GM20000 (cell line): ENCODE data around the gene CPNE9.

Source experiments
- DNase-seq: peaks from one replicate; pipeline ENCODE4 v3.0.0; 2012; ENCODE audit warnings: low spot score
- CTCF ChIP-seq: IDR thresholded peaks from 2 replicates; pipeline ENCODE4 v1.5.1; 2012; ENCODE audit warnings: mild to moderate bottlenecking, control low read depth; ENCODE audit errors: extremely low read depth, missing control alignments

Gene CPNE9

GRCh38 chr3:9727743-9728142 is 24.1 kb downstream of the CPNE9 start:
- TF ChIP-seq CTCF, result no peak
- DNase-seq, result no peak

GRCh38 chr3:9729419-9729818 is 25.8 kb downstream of the CPNE9 start:
- TF ChIP-seq CTCF, result no peak
- DNase-seq, result no peak

- no peak for TF ChIP-seq CTCF
- no peak for DNase-seq
Observed at GRCh38 chr3:9730657-9731205, 27.1 kb downstream of the CPNE9 start.

- peak; percentile 99 for DNase-seq
- TF ChIP-seq CTCF, result no peak
Observed at GRCh38 chr3:9731206-9732079, 27.8 kb downstream of the CPNE9 start, which contains the start of gene BRPF1. TSS of gene BRPF1 (plus strand) at chr3:9731735. CDS start at chr3:9734141, 2,406 bp downstream.

GRCh38 chr3:9732080-9732739 is 28.6 kb downstream of the CPNE9 start:
- DNase-seq, result peak; percentile 37
- no peak for TF ChIP-seq CTCF

- TF ChIP-seq CTCF, result no peak
- no peak for DNase-seq
Observed at GRCh38 chr3:9732740-9733115, 29.1 kb downstream of the CPNE9 start.

GRCh38 chr3:9736831-9737230 is 33.2 kb downstream of the CPNE9 start:
- DNase-seq, result no peak
- TF ChIP-seq CTCF, result no peak
